ENCODE measurements around the gene ABCB6.

GRCh38 chr2:219165058-219165911 is 53.5 kb downstream of the ABCB6 start:
- TF ChIP-seq ZNF560 (tag by site-specific recombination; IDR thresholded peaks at IDR 0.05; ENCODE audit: borderline replicate concordance) (no peak), KLF10 (tag by site-specific recombination; IDR thresholded peaks at IDR 0.05) (no peak), ZNF501 (tag by site-specific recombination; IDR thresholded peaks at IDR 0.05) (no peak), ZSCAN30 (tag by site-specific recombination; IDR thresholded peaks at IDR 0.05) (no peak), CTCF (tag by site-specific recombination; IDR thresholded peaks at IDR 0.05) (no peak), REST (tag by site-specific recombination; IDR thresholded peaks at IDR 0.05) (no peak), BCL11A (tag by site-specific recombination; IDR thresholded peaks at IDR 0.05; ENCODE audit: low read depth) (no peak), ZNF146 (tag by site-specific recombination; IDR thresholded peaks at IDR 0.05) (no peak), ELK4 (IDR thresholded peaks at IDR 0.05; ENCODE audit: borderline replicate concordance, low read depth, low read length) (no peak)
